K562 (cell line): Measurements from ENCODE around the gene SLC44A5. TPM values are rescaled to one million over a fixed set of nuclear protein-coding genes. Genes with fewer than 3 reads are reported as not detected.

Experiments used
- FOXA3 ChIP-seq, 2 experiments: fragments of 450-650 bp in 1 of 2; sonication (generic) in 1 of 2; formaldehyde crosslinking; IDR thresholded peaks in 1 of 2; conservative IDR thresholded peaks in 1 of 2; 2 replicates each; pipeline versions ENCODE4 v1.4.0 to v1.8.0; 2020 to 2022; ENCODE audit warnings: mild to moderate bottlenecking in 2 of 2, missing genetic modification reagents in 1 of 2
- RAD21 ChIP-seq, 2 experiments: fragments of 250-450 bp in 1 of 2; fragments of 450-650 bp in 1 of 2; sonication (Bioruptor Pico) in 1 of 2; formaldehyde crosslinking in 1 of 2; IDR thresholded peaks in 1 of 2; conservative IDR thresholded peaks in 1 of 2; 2 replicates each; pipeline versions ENCODE4 v1.4.0 to v1.8.0; 2020 to 2022; ENCODE audit warnings: mild to moderate bottlenecking in 2 of 2, moderate library complexity in 1 of 2
- REST ChIP-seq, 2 experiments: fragments of 450-650 bp; formaldehyde crosslinking in 1 of 2; IDR thresholded peaks; 2 replicates each; pipeline versions ENCODE4 v1.4.0 to v1.6.1; 2014 to 2020; ENCODE audit warnings: mild to moderate bottlenecking in 2 of 2, borderline replicate concordance in 1 of 2, low read depth in 1 of 2
- ZKSCAN3 ChIP-seq: fragments of 250-450 bp; sonication (Bioruptor Pico); IDR thresholded peaks from 2 replicates; pipeline ENCODE4 v1.4.0; 2020
- polyA plus RNA-seq, 8 experiments: library from polyadenylated mRNA; depleted of rRNA in 4 of 8; stranded (reverse) in 5 of 8; unstranded in 3 of 8; fragments of >200 nt; fragmentation: Nextera tagmentation in 2 of 8; fragmentation: Illumina TruSeq in 1 of 8; extraction: Ambion mirVana in 2 of 8; extraction: Trizol in 1 of 8; gene quantifications; 2 replicates each; pipeline versions ENCODE4 v1.2.1 to v1.2.3, GENCODE V29; 2011 to 2014; ENCODE audit warnings: inconsistent platforms in 1 of 8, missing spikeins in 1 of 8
- total RNA-seq, 7 experiments: library from RNA; depleted of rRNA in 6 of 7; stranded (reverse); fragments of >200 nt in 6 of 7; fragmentation: Illumina TruSeq in 2 of 7; extraction: Trizol in 2 of 7; gene quantifications; 2 replicates each; pipeline versions ENCODE4 v1.2.1 to v1.2.3, GENCODE V29; 2011 to 2021; ENCODE audit warnings: low replicate concordance in 1 of 7

SLC44A5 gene
- total and polyA plus RNA-seq, 9 of the 15 experiments (the other 6 are each of a cell fraction or from before 2014, with no cell fraction given), result 1.2 to 10.1 (median 3.2) TPM

GRCh38 chr1:75203415-75204277, 407.3 kb downstream of the SLC44A5 start (continued):
- TF ChIP-seq REST (IDR thresholded peaks at IDR 0.05; ENCODE audit: borderline replicate concordance), result peak; percentile 74
- TF ChIP-seq REST (CRISPR knock-in tag; IDR thresholded peaks at IDR 0.05; ENCODE audit: low read depth), result no peak
- no peak for TF ChIP-seq ZKSCAN3 (CRISPR knock-in tag)
- peak in 1 of 2 experiments; percentile 75; a peak in 2 of 4 replicates for TF ChIP-seq FOXA3 (CRISPR knock-in tag; conservative IDR thresholded peaks at IDR 0.05 in 1 of 2, IDR thresholded peaks at IDR 0.05 in 1 of 2)
- TF ChIP-seq RAD21 (CRISPR knock-in tag; conservative IDR thresholded peaks at IDR 0.05 in 1 of 2, IDR thresholded peaks at IDR 0.05 in 1 of 2), result peak; percentile 64 to 85
- TF ChIP-seq, all 486 proteins: peak for 10
